K562 (cell line): ENCODE data around the gene KLF4. TPM values are rescaled to one million over a fixed set of nuclear protein-coding genes. Genes with fewer than 3 reads are reported as not detected.

Experiments
- ATF1 ChIP-seq, 2 experiments: fragments of 450-650 bp in 1 of 2; IDR thresholded peaks; 2 replicates each; pipeline ENCODE4 v1.6.1; 2016; ENCODE audit warnings: missing compliant biosample characterization in 1 of 2, missing genetic modification characterization in 1 of 2
- CBFB ChIP-seq: sonication (generic); formaldehyde crosslinking; IDR thresholded peaks from 2 replicates; pipeline ENCODE4 v1.4.0; 2020; ENCODE audit warnings: mild to moderate bottlenecking, missing genetic modification reagents
- CBX3 ChIP-seq, 2 experiments: IDR thresholded peaks; 1 replicate in 1 of 2; 2 replicates in 1 of 2; pipeline ENCODE4 v1.6.1; 2012; ENCODE audit warnings: inconsistent platforms in 2 of 2, low read length in 2 of 2, borderline replicate concordance in 1 of 2, control low read depth in 1 of 2
- FOXJ3 ChIP-seq: sonication (generic); formaldehyde crosslinking; IDR thresholded peaks from 2 replicates; pipeline ENCODE4 v1.4.0; 2020; ENCODE audit warnings: mild to moderate bottlenecking, missing genetic modification reagents
- GABPA ChIP-seq: fragments of 200-800 bp; sonication (Bioruptor generic); conservative IDR thresholded peaks from 2 replicates; pipeline ENCODE4 v1.6.1; 2016; ENCODE audit warnings: low read depth, missing genetic modification characterization, missing compliant biosample characterization
- MGA ChIP-seq: fragments of 450-650 bp; IDR thresholded peaks from 2 replicates; pipeline ENCODE4 v1.6.1; 2016; ENCODE audit warnings: mild to moderate bottlenecking, moderate library complexity
- RB1 ChIP-seq: fragments of 450-650 bp; IDR thresholded peaks from 2 replicates; pipeline ENCODE4 v1.6.1; 2017; ENCODE audit warnings: low read depth, mild to moderate bottlenecking
- TFAP4 ChIP-seq: sonication (generic); formaldehyde crosslinking; IDR thresholded peaks from 2 replicates; pipeline ENCODE4 v1.8.0; 2022; ENCODE audit warnings: missing genetic modification reagents, mild to moderate bottlenecking, moderate library complexity, borderline replicate concordance
- XRCC3 ChIP-seq: fragments of 450-650 bp; IDR thresholded peaks from 2 replicates; pipeline ENCODE4 v1.6.1; 2017; ENCODE audit warnings: mild to moderate bottlenecking, moderate library complexity
- ZNF253 ChIP-seq: fragments of 250-450 bp; sonication (Bioruptor Pico); conservative IDR thresholded peaks from 2 replicates; pipeline ENCODE4 v1.6.1; 2021; ENCODE audit warnings: mild to moderate bottlenecking
- ZNF740 ChIP-seq, 3 experiments: fragments of 200-800 bp in 1 of 3; sonication (Bioruptor generic) in 1 of 3; sonication (generic) in 1 of 3; formaldehyde crosslinking in 1 of 3; IDR thresholded peaks; 2 replicates each; pipeline versions ENCODE4 v1.6.1 to v1.8.0; 2016 to 2022; ENCODE audit warnings: mild to moderate bottlenecking in 2 of 3, missing compliant biosample characterization in 2 of 3, missing genetic modification characterization in 2 of 3, missing genetic modification reagents in 1 of 3
- polyA plus RNA-seq, 8 experiments: library from polyadenylated mRNA; depleted of rRNA in 4 of 8; stranded (reverse) in 5 of 8; unstranded in 3 of 8; fragments of >200 nt; fragmentation: Nextera tagmentation in 2 of 8; fragmentation: Illumina TruSeq in 1 of 8; extraction: Ambion mirVana in 2 of 8; extraction: Trizol in 1 of 8; gene quantifications; 2 replicates each; pipeline versions ENCODE4 v1.2.1 to v1.2.3, GENCODE V29; 2011 to 2014; ENCODE audit warnings: inconsistent platforms in 1 of 8, missing spikeins in 1 of 8
- total RNA-seq, 7 experiments: library from RNA; depleted of rRNA in 6 of 7; stranded (reverse); fragments of >200 nt in 6 of 7; fragmentation: Illumina TruSeq in 2 of 7; extraction: Trizol in 2 of 7; gene quantifications; 2 replicates each; pipeline versions ENCODE4 v1.2.1 to v1.2.3, GENCODE V29; 2011 to 2021; ENCODE audit warnings: low replicate concordance in 1 of 7

The KLF4 gene
- total and polyA plus RNA-seq, 9 of the 15 experiments (the other 6 are each of a cell fraction or from before 2014, with no cell fraction given) = 0.04 to 0.95 (median 0.22) TPM

- TF ChIP-seq MGA = peak; percentile 76
- TF ChIP-seq RB1 = peak; percentile 55; the same call in 1 of the 2 replicates
- no peak for TF ChIP-seq ZNF740 (CRISPR knock-in tag; IDR thresholded peaks at IDR 0.05)
- peak in 1 of 2 experiments; percentile 64; a peak in 1 of 4 replicates for TF ChIP-seq ZNF740 (tag; IDR thresholded peaks at IDR 0.05)
- TF ChIP-seq GABPA = peak; percentile 32; the same call in 1 of the 2 replicates
- peak; percentile 80; the same call in 1 of the 2 replicates for TF ChIP-seq FOXJ3
- no peak for TF ChIP-seq ZNF253 (CRISPR knock-in tag)
- no peak for TF ChIP-seq ATF1 (CRISPR knock-in tag; IDR thresholded peaks at IDR 0.05)
- TF ChIP-seq ATF1 (tag; IDR thresholded peaks at IDR 0.05) = peak; percentile 60; the same call in 1 of the 2 replicates
- 0 out of 3 replicates have a peak, but pooled peaks of 1 of the 2 experiments have one; percentile 25 for TF ChIP-seq CBX3 (IDR thresholded peaks at IDR 0.05; ENCODE audit: borderline replicate concordance in 1 of 2, low read length in 2 of 2)
- TF ChIP-seq CBFB (CRISPR knock-in tag) = 0 out of 2 replicates have a peak, but pooled peaks have one; percentile 23
- peak; percentile 45; the same call in 1 of the 2 replicates for TF ChIP-seq TFAP4 (CRISPR knock-in tag)
- no peak for TF ChIP-seq XRCC3
Observed at GRCh38 chr9:107489687-107490605, at the start of gene KLF4 (continued).
